Measurements from ENCODE around the gene ELF5. TPM values are rescaled to one million over a fixed set of nuclear protein-coding genes. Genes with fewer than 3 reads are reported as not detected.

ELF5 gene
- total and polyA plus RNA-seq, 4 donors, result 0.06 to 0.37 (median 0.08) TPM; not detected in 1

GRCh38 chr11:34507156-34507555, 6.4 kb downstream of the ELF5 start:
- peaks cover 5 to 16% (median 13%) of the 10 kb centered on the region in 4 donors for H3K4me1 ChIP-seq (ENCODE audit: control insufficient read depth in 4 of 4, insufficient read depth in 4 of 4, low read length in 3 of 4)
- no peaks in the 10 kb centered on the region for H3K27me3 ChIP-seq (ENCODE audit: control insufficient read depth in 4 of 4, insufficient read depth in 4 of 4, low read length in 3 of 4)
- H3K36me3 ChIP-seq (ENCODE audit: control insufficient read depth in 4 of 4, insufficient read depth in 3 of 4, low read depth in 1 of 4, low read length in 3 of 4), result no peaks in the 10 kb centered on the region
- TF ChIP-seq NR2F2 (IDR thresholded peaks at IDR 0.05) (no peak), SP1 (IDR thresholded peaks at IDR 0.05) (no peak), RAD21 (IDR thresholded peaks at IDR 0.05) (no peak), ATF3 (IDR thresholded peaks at IDR 0.05) (no peak), RXRA (IDR thresholded peaks at IDR 0.05) (no peak), ZBTB33 (IDR thresholded peaks at IDR 0.05) (no peak), EGR1 (IDR thresholded peaks at IDR 0.05; ENCODE audit: low read depth in 2 of 2) (no peak), MAX (IDR thresholded peaks at IDR 0.05) (no peak), CTCF (IDR thresholded peaks at IDR 0.05; ENCODE audit: low read depth, low read length, missing input control) (no peak), HNF4A (conservative IDR thresholded peaks at IDR 0.05) (no peak), GABPA (IDR thresholded peaks at IDR 0.05 in 1 of 2, conservative IDR thresholded peaks at IDR 0.05 in 1 of 2) (no peak)
- DNase-seq (ENCODE audit: low spot score), result no peak
- no peak overlapping the region for H3K4me3 ChIP-seq (ENCODE audit: low read depth in 1 of 3, low read length in 3 of 3)
- H3K9ac ChIP-seq (ENCODE audit: low read depth in 1 of 2, low read length in 2 of 2), result no peak overlapping the region
- no peaks in the 10 kb centered on the region for H3K9me3 ChIP-seq (ENCODE audit: control insufficient read depth in 4 of 4, low read length in 3 of 4)
- no peak overlapping the region for H3K27ac ChIP-seq (ENCODE audit: low read depth in 1 of 2, low read length in 2 of 2)
- WGBS, result 96% methylated on average over 6 of the region's 6 CpGs

GRCh38 chr11:34505874-34506273, 7.7 kb downstream of the ELF5 start:
- H3K4me1 ChIP-seq (ENCODE audit: control insufficient read depth in 4 of 4, insufficient read depth in 4 of 4, low read length in 3 of 4), result peaks cover 6 to 29% (median 24%) of the 10 kb centered on the region in 4 donors
- no peak for DNase-seq (ENCODE audit: low spot score)
- H3K27me3 ChIP-seq (ENCODE audit: control insufficient read depth in 4 of 4, insufficient read depth in 4 of 4, low read length in 3 of 4), result no peaks in the 10 kb centered on the region
- TF ChIP-seq CTCF (IDR thresholded peaks at IDR 0.05; ENCODE audit: low read depth, low read length, missing input control), result no peak
- peak in 1 of 2 donors; percentile 14 for TF ChIP-seq RXRA (IDR thresholded peaks at IDR 0.05)
- peak in 1 of 2 donors; percentile 17 for TF ChIP-seq HNF4A (conservative IDR thresholded peaks at IDR 0.05)
- no peak for TF ChIP-seq TAF1 (conservative IDR thresholded peaks at IDR 0.05)
- no peak for TF ChIP-seq HNF4G (IDR thresholded peaks at IDR 0.05)
- TF ChIP-seq MAX (IDR thresholded peaks at IDR 0.05), result no peak
- TF ChIP-seq FOXA2 (IDR thresholded peaks at IDR 0.05), result no peak
- no peak for TF ChIP-seq EGR1 (IDR thresholded peaks at IDR 0.05; ENCODE audit: low read depth in 2 of 2)
- no peak for TF ChIP-seq FOXA1 (IDR thresholded peaks at IDR 0.05)
- no peak for TF ChIP-seq NR2F2 (IDR thresholded peaks at IDR 0.05)
- no peak for TF ChIP-seq ATF3 (IDR thresholded peaks at IDR 0.05)
- H3K4me3 ChIP-seq (ENCODE audit: low read depth in 1 of 3, low read length in 3 of 3), result no peak overlapping the region
- 76% methylated on average over 5 of the region's 5 CpGs for WGBS
- H3K9me3 ChIP-seq (ENCODE audit: control insufficient read depth in 4 of 4, low read length in 3 of 4), result no peaks in the 10 kb centered on the region
- no peak overlapping the region for H3K9ac ChIP-seq (ENCODE audit: low read depth in 1 of 2, low read length in 2 of 2)
- H3K36me3 ChIP-seq (ENCODE audit: control insufficient read depth in 4 of 4, insufficient read depth in 3 of 4, low read depth in 1 of 4, low read length in 3 of 4), result no peaks in the 10 kb centered on the region
- no peak overlapping the region for H3K27ac ChIP-seq (ENCODE audit: low read depth in 1 of 2, low read length in 2 of 2)
